ENCODE measurements around the gene SEPTIN1. TPM values are rescaled to one million over a fixed set of nuclear protein-coding genes. Genes with fewer than 3 reads are reported as not detected.

SEPTIN1 gene
- total and polyA plus RNA-seq, 2 of the 13 experiments (the other 11 are each of a cell fraction or from before 2014, with no cell fraction given), result 0.18 to 0.67 TPM

DNA sequence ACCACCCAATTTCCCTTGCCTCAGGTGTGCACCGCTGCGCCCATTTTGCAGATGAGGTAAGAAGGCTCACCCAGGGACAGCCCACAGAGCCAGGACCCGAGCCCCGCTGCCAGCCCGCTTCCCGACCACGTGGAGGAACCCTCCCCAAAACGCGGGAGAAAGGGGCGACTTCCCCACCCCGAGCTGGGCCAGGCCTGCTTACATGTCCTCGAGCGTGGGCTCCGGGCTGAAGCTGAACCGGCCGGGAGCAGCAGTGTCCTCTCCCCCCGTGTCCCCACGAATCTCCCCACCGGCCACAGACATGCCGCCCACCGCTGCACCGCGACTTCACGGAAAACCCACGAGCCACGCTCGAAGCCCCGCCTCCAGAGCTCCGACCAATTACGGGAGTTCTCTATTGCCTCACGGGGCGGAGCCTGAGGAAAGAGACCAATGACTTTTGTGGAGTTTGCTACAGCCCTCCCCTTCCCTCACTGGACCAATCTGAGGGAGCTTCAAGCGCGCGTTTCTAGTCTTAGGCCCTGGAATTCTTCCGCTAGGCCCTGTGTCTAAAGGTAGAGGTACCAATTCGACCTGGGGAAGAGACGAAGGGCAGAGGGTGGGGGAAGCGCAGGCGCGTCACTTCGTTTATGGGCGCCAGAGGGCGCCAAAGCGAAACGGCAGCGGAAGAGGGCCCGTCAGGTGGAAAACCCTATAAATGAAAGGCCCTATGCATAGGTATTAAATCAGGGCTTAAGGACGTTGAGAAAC lies 47.5 kb upstream of the SEPTIN1 start, which contains the start of gene DCTPP1 (continued):
- TF ChIP-seq ZMYM3 (CRISPR knock-in tag; IDR thresholded peaks at IDR 0.05) (peak; percentile 80), CHCHD3 (CRISPR knock-in tag; IDR thresholded peaks at IDR 0.05) (no peak; the same call in none of the 2 replicates), NFE2L2 (IDR thresholded peaks at IDR 0.05; ENCODE audit: low read length) (no peak), HDAC1 (CRISPR knock-in tag; IDR thresholded peaks at IDR 0.05) (peak; percentile 77), MAZ (IDR thresholded peaks at IDR 0.05; ENCODE audit: borderline replicate concordance, low read depth, low read length) (peak; percentile 78; the same call in 1 of the 2 replicates), MAZ (CRISPR knock-in tag; IDR thresholded peaks at IDR 0.05; ENCODE audit: low read depth) (peak; percentile 98), SCMH1 (CRISPR knock-in tag; IDR thresholded peaks at IDR 0.05; ENCODE audit: borderline replicate concordance) (no peak), HNRNPK (IDR thresholded peaks at IDR 0.05; ENCODE audit: low read depth, low read length, poor library complexity, severe bottlenecking) (no peak), GTF3A (CRISPR knock-in tag; conservative IDR thresholded peaks at IDR 0.05) (peak; percentile 93; the same call in 1 of the 2 replicates), ZBTB21 (CRISPR knock-in tag; IDR thresholded peaks at IDR 0.05) (no peak; the same call in 1 of the 2 replicates), RFX1 (IDR thresholded peaks at IDR 0.05) (no peak), ZNF441 (CRISPR knock-in tag; IDR thresholded peaks at IDR 0.05; ENCODE audit: borderline replicate concordance) (peak; percentile 18; the same call in 1 of the 2 replicates), ZMAT3 (CRISPR knock-in tag; conservative IDR thresholded peaks at IDR 0.05) (peak; percentile 30; the same call in 1 of the 2 replicates), MED1 (CRISPR knock-in tag; IDR thresholded peaks at IDR 0.05) (peak; percentile 85), ATAD3A (CRISPR knock-in tag; IDR thresholded peaks at IDR 0.05) (no peak), ZNF777 (CRISPR knock-in tag; IDR thresholded peaks at IDR 0.05) (no peak), ELF4 (CRISPR knock-in tag; IDR thresholded peaks at IDR 0.05; ENCODE audit: borderline replicate concordance) (peak; percentile 95; the same call in 1 of the 2 replicates), SYNCRIP (IDR thresholded peaks at IDR 0.05; ENCODE audit: insufficient read depth, low read depth, low read length) (no peak), ZNF430 (CRISPR knock-in tag; IDR thresholded peaks at IDR 0.05) (peak; percentile 82; the same call in 1 of the 2 replicates), SPEN (CRISPR knock-in tag; IDR thresholded peaks at IDR 0.05; ENCODE audit: low read depth) (peak; percentile 80), CBFB (CRISPR knock-in tag; IDR thresholded peaks at IDR 0.05) (no peak; the same call in 1 of the 2 replicates), ATF7-NPFF (CRISPR knock-in tag; IDR thresholded peaks at IDR 0.05; ENCODE audit: low read depth) (peak; percentile 74; the same call in 1 of the 2 replicates), NBN (conservative IDR thresholded peaks at IDR 0.05) (no peak), NPAS2 (CRISPR knock-in tag; IDR thresholded peaks at IDR 0.05; ENCODE audit: borderline replicate concordance) (no peak), STAT5B (CRISPR knock-in tag; IDR thresholded peaks at IDR 0.05) (0 out of 2 replicates have a peak, but pooled peaks have one; percentile 16), ZNF709 (CRISPR knock-in tag; IDR thresholded peaks at IDR 0.05) (peak; percentile 64; the same call in 1 of the 2 replicates)
- TF ChIP-seq, protein P1, sequence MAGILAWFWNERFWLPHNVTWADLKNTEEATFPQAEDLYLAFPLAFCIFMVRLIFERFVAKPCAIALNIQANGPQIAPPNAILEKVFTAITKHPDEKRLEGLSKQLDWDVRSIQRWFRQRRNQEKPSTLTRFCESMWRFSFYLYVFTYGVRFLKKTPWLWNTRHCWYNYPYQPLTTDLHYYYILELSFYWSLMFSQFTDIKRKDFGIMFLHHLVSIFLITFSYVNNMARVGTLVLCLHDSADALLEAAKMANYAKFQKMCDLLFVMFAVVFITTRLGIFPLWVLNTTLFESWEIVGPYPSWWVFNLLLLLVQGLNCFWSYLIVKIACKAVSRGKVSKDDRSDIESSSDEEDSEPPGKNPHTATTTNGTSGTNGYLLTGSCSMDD (CRISPR knock-in tag; IDR thresholded peaks at IDR 0.05), result no peak
- TF ChIP-seq, protein P2, sequence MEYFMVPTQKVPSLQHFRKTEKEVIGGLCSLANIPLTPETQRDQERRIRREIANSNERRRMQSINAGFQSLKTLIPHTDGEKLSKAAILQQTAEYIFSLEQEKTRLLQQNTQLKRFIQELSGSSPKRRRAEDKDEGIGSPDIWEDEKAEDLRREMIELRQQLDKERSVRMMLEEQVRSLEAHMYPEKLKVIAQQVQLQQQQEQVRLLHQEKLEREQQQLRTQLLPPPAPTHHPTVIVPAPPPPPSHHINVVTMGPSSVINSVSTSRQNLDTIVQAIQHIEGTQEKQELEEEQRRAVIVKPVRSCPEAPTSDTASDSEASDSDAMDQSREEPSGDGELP (IDR thresholded peaks at IDR 0.05; ENCODE audit: borderline replicate concordance, low read depth), result no peak
- TF ChIP-seq, protein P3, sequence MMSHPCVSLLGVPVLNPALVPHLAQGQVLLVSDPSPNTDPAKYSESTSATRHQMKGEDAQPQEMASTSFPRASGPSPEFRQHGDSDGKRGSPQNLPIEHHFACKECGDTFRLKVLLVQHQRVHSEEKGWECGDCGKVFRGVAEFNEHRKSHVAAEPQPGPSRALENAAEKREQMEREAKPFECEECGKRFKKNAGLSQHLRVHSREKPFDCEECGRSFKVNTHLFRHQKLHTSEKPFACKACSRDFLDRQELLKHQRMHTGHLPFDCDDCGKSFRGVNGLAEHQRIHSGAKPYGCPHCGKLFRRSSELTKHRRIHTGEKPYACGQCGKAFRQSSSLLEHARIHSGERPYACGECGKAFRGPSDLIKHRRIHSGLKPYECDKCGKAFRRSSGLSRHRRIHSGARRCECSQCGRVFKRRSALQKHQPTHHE (CRISPR knock-in tag; IDR thresholded peaks at IDR 0.05; ENCODE audit: borderline replicate concordance), result peak; percentile 96; the same call in 1 of the 2 replicates
